Measurements from ENCODE around the gene UBE4B.

- TF ChIP-seq CTCF (IDR thresholded peaks at IDR 0.05; ENCODE audit: low read length): no peak
- no peak for TF ChIP-seq EZH2phosphoT487 (IDR thresholded peaks at IDR 0.05; ENCODE audit: low read length)
Measured at GRCh38 chr1:9993561-9994075, 39.1 kb upstream of the UBE4B start.

Data from MM.1S (cell line).